D721Med (cell line): ENCODE results near the gene KIF6.

Experiments used
- DNase-seq: peaks from one replicate; pipeline ENCODE4 v3.0.0; 2011; ENCODE audit warnings: low spot score; ENCODE audit not compliant: insufficient read length
- FAIRE-seq: peaks from 2 replicates; lab custom pipeline; 2011; peaks lifted over from hg19 to GRCh38; lab: Jason Lieb, UNC
- CTCF ChIP-seq: IDR thresholded peaks from 2 replicates; pipeline ENCODE4 v1.5.1; 2012; ENCODE audit warnings: mild to moderate bottlenecking, control low read depth; ENCODE audit not compliant: insufficient read depth; ENCODE audit errors: missing control alignments

KIF6 gene

GRCh38 chr6:39422238-39422637, 303.0 kb downstream of the KIF6 start:
- no peak for FAIRE-seq
- no peak for TF ChIP-seq CTCF
- no peak for DNase-seq

DNA sequence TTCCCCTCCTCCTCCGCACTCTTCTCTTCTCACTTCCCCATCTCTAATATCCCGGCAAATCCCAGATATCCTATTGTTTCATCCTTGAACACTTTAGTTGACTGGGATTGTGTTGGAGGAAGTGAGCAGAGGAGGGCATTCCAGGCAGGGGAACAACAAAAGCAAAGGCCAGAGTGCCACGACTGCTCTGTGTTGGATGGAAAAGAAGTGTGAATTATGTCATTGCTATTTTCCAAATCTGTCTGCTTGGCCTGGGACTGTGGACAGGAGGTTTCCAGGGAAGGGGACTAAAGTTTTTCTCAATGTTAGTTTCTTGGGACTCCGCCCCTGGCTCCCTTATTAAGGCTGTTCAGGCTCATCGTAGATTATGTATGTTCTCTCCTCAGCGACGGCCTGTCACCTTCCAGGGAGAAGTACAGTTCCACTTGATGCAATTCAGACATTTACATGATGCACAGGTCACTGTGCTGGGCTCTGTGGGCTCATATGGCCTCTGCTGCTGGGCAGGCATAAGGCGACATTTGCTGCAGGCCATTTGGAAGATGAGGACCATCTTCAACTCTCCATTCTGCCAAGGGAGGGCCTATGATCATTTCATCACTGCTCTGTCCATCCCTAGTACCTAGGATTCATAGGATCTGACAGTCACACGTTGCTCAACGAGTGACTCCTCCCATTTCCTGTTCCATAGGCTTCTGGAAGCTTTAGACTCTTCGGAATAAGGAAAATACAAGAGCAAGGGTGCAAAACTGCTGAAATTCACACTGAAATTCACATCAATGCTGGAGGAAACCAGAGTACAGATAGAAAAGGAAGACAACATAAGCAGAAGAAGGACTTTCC, 303.6 kb downstream of the KIF6 start:
- FAIRE-seq: no peak
- DNase-seq: no peak
- no peak for TF ChIP-seq CTCF

DNA sequence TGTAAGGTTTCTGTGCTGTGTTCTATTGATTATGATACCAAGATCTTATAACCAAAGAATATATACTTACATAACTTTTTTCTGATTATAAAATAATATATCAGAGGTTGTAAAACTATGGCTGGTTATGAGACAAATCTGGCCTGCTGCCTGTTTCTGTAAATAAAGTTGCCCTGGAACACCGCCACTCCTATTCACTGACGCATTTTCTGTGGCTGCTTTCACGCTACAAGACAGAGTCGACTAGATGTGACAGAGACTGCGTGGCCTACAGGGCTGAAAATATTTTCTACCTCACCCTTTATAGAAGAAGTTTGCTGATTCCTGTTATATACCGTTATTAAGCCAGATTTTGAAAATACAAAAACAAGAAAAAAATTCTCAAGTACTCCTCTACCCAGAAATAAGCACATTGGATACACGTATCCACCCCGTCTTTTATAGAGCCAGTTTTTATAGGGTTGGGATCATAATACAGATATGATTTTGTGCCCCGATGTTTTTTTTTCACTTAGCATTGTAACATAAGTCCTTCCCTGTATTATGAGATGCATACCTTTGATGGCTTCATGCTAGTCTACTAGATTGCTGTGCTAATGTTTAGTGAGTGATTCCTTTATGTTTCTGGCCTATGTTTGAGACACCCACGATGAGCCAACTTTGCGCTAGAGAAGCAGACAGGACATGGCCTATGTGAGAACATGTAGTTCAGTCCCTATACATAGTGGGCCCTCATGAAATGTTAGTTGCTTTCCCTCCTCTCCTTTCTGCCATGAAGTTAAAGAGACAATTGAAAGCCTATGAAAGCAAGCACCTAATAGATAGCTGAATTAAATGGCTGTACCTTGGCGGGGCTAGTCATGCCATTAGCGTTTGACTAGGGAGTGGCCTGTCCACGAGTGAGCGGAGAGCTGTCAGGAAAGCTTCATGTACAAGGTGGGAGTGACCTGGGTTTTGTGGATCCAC, 304.6 kb downstream of the KIF6 start:
- FAIRE-seq (no peak), DNase-seq (no peak)
- no peak for TF ChIP-seq CTCF

DNA sequence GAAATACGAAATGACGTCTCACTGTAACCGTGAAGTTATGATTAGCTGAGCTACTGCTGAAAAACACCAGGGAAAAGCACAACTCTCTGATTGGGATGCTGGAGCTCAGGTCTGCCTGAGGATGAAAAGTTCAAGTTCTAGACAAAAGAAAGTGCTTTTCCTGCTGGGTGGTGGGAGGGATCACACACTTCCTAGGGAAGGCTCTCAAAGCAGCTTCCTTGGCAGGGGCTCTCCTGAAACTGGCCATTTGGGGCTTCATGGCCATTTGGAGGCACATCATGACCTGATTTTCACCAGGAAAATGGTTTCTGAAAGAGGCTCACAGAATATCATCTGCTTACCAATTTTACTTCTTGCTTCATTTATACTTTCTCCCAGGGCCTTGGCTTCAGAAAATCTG, 305.6 kb downstream of the KIF6 start:
- no peak for DNase-seq
- TF ChIP-seq CTCF: no peak
- no peak for FAIRE-seq

DNA sequence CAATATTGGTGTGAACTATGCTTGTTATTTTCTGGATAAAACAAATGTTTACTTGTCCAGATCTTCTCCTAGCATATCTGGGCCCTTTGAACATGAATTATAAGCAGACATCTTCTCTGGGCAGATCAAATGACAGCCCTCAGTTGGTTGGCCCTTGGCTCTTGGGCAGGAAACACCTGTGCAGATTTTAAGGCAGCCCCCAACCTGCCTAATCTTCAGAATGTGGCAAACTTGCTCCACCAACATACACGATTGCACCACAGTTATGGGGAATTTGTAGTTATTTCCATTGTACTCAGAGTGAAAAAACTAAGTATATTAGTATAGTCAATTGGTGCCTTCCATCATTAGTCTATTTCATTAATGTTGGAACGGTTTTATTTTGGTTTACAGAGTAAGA, 307.8 kb downstream of the KIF6 start:
- FAIRE-seq (no peak), DNase-seq (no peak)
- no peak for TF ChIP-seq CTCF

DNA sequence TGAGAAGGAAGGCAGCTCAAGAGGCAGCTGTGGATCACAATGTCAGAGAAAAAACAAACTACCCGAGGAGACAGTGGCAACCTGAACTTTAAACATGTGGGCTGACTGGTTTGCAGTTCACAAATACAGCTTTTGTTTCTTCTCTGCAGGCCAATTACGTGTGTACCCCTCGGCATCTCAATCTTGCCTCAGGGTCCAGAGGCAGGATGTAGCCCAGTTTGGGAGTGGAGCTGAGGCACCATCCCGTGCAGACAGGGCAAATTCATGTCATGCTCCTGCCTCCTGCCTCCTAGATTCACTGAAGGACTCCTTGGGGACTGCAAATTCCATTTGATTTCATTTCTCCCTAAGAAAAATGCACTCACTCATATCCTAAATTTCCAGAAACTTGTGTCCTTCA, 308.5 kb downstream of the KIF6 start:
- DNase-seq (no peak), FAIRE-seq (no peak)
- TF ChIP-seq CTCF: no peak
